Tibial artery (tissue), 4 donors: ENCODE measurements around the gene KAT2A.

Experiments
- DNase-seq, 2 donors: peaks; one replicate each; pipeline ENCODE4 v3.0.0-alpha.2; 2019
- H3K27ac ChIP-seq, 2 donors: fragments of 200-600 bp; sonication (generic) in 1 of 2; 1 replicate in 1 of 2; 2 replicates in 1 of 2; pipeline ENCODE4 v1.5.1; 2018 to 2019; ENCODE audit warnings: mild to moderate bottlenecking in 1 of 2
- H3K27me3 ChIP-seq, 2 donors: fragments of 200-600 bp; sonication (generic) in 1 of 2; one replicate each; pipeline versions ENCODE4 v1.5.1 to v1.6.0; 2016 to 2019
- H3K36me3 ChIP-seq, 3 donors: fragments of 200-600 bp; sonication (generic) in 2 of 3; one replicate each; pipeline ENCODE4 v1.5.1; 2016 to 2019; ENCODE audit warnings: mild to moderate bottlenecking in 2 of 3
- H3K4me1 ChIP-seq, 4 donors: fragments of 200-600 bp; sonication (generic) in 2 of 4; 1 replicate in 3 of 4; 2 replicates in 1 of 4; pipeline ENCODE4 v1.5.1; 2016 to 2019
- H3K4me3 ChIP-seq, 2 donors: fragments of 200-600 bp; sonication (generic) in 1 of 2; 1 replicate in 1 of 2; 2 replicates in 1 of 2; pipeline ENCODE4 v1.5.1; 2018 to 2019; ENCODE audit warnings: mild to moderate bottlenecking in 2 of 2
- H3K9me3 ChIP-seq, 3 donors: fragments of 200-600 bp; sonication (generic) in 1 of 3; one replicate each; pipeline ENCODE4 v1.5.1; 2016 to 2019
- CTCF ChIP-seq, 2 experiments: fragments of 200-600 bp in 1 of 2; fragments of 450-650 bp in 1 of 2; IDR thresholded peaks; one replicate each; pipeline ENCODE4 v1.5.1; 2017 to 2019; ENCODE audit warnings: antibody characterized with exemption in 2 of 2, mild to moderate bottlenecking in 1 of 2, moderate library complexity in 1 of 2
- intact Hi-C: fragments of 100-400 bp; cut with DNase I; formaldehyde crosslinking; loops from one replicate; pipeline ENCODE4 v1.15.0; 2023; ENCODE audit warnings: low total_unique reads

The KAT2A gene

GRCh38 chr17:42116705-42117396, 4.3 kb downstream of the KAT2A start:
- intact Hi-C loops, result loop anchor here (2.0 to 10.0 kb wide), 3 partner anchors 50 to 152 kb away; partner anchors contain the start of gene CNP
- H3K4me3 ChIP-seq, result no peak overlapping the region
- peak; percentile 86 to 87 for TF ChIP-seq CTCF (IDR thresholded peaks at IDR 0.05)
- H3K9me3 ChIP-seq, result no peaks in the 10 kb centered on the region
- no peak overlapping the region for H3K27ac ChIP-seq
- H3K4me1 ChIP-seq, result peaks cover 0 to 28% (median 16%) of the 10 kb centered on the region in 4 donors
- peaks cover 0 to 44% (median 9%) of the 10 kb centered on the region in 3 donors for H3K36me3 ChIP-seq
- DNase-seq, result peak; percentile 88 to 90
- H3K27me3 ChIP-seq, result no peaks in the 10 kb centered on the region

- no peaks in the 10 kb centered on the region for H3K9me3 ChIP-seq
- peaks cover 0 to 25% (median 12%) of the 10 kb centered on the region in 4 donors for H3K4me1 ChIP-seq
- no peak overlapping the region for H3K27ac ChIP-seq
- H3K36me3 ChIP-seq, result peaks cover under 1 to 43% (median 9%) of the 10 kb centered on the region in 3 donors
- no peak overlapping the region for H3K4me3 ChIP-seq
- no peaks in the 10 kb centered on the region for H3K27me3 ChIP-seq
- no peak for DNase-seq
- TF ChIP-seq CTCF (IDR thresholded peaks at IDR 0.05), result no peak
- intact Hi-C loops, result loop anchor here (10.0 kb wide), 1 partner anchor 149 kb away; the partner anchor contains the start of gene CNP
These were observed 7.0 kb downstream of the KAT2A start for GRCh38 chr17:42114118-42114517.

GRCh38 chr17:42113293-42114069, 7.7 kb downstream of the KAT2A start:
- no peak for TF ChIP-seq CTCF (IDR thresholded peaks at IDR 0.05)
- no peaks in the 10 kb centered on the region for H3K9me3 ChIP-seq
- no peaks in the 10 kb centered on the region for H3K27me3 ChIP-seq
- intact Hi-C loops, result loop anchor here (10.0 kb wide), 1 partner anchor 149 kb away; the partner anchor contains the start of gene CNP
- H3K27ac ChIP-seq, result peak overlapping the region; percentile 84 to 91
- peaks cover 0 to 25% (median 12%) of the 10 kb centered on the region in 4 donors for H3K4me1 ChIP-seq
- no peak overlapping the region for H3K4me3 ChIP-seq
- H3K36me3 ChIP-seq, result peaks cover 7 to 41% (median 9%) of the 10 kb centered on the region in 3 donors
- no peak for DNase-seq

- Histone ChIP-seq H3K4me1 (peaks cover 0 to 25% (median 12%) of the 10 kb centered on the region in 4 donors), H3K4me3 (peak within 1 kb of the TSS; percentile 56 to 63), H3K27me3 (no peaks in the 10 kb centered on the region), H3K36me3 (peaks cover 9 to 41% (median 10%) of the 10 kb centered on the region in 3 donors), H3K27ac (peak within 1 kb of the TSS; percentile 84 to 91), H3K9me3 (no peaks in the 10 kb centered on the region)
- intact Hi-C loops, result loop anchor here (10.0 kb wide), 1 partner anchor 148 kb away; the partner anchor contains the start of gene CNP
- no peak for TF ChIP-seq CTCF (IDR thresholded peaks at IDR 0.05)
- peak; percentile 77 to 86 for DNase-seq
These were observed 8.5 kb downstream of the KAT2A start, which contains the start of gene DHX58 for GRCh38 chr17:42112552-42113176. TSS of gene DHX58 (minus strand) at chr17:42112714. CDS start at chr17:42111892, 822 bp downstream.

- Histone ChIP-seq H3K4me3 (peak overlapping the region; percentile 56 to 63), H3K36me3 (peaks cover 9 to 38% (median 10%) of the 10 kb centered on the region in 3 donors), H3K9me3 (no peaks in the 10 kb centered on the region), H3K27ac (peak overlapping the region; percentile 84 to 91), H3K27me3 (no peaks in the 10 kb centered on the region), H3K4me1 (peaks cover 0 to 23% (median 12%) of the 10 kb centered on the region in 4 donors)
- no peak for TF ChIP-seq CTCF (IDR thresholded peaks at IDR 0.05)
- peak; percentile 45 to 78 for DNase-seq
- intact Hi-C loops, result loop anchor here (10.0 kb wide), 1 partner anchor 147 kb away; the partner anchor contains the start of gene CNP
These were observed 9.2 kb downstream of the KAT2A start for GRCh38 chr17:42111871-42112551.
